ENCODE results near the gene UGGT2.

DNA sequence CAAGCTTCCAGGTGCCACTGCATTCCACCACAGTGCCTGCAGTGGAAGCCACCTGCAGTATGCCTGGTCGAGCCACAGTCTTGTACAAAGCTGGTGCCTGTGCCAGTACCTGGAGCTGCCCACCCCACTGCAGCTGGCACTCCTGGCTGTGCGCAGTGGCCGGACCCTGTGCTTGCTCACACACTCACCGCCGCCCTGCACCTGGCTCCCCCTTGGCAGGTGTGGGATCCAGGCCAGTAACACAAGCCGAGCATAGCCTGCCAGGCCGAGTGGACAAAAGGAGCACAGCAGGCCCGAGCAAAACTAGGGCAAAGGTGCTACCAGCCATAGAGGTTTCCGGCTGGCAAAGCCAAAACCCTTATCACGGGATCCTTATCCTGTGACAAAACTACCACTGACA, 18.5 kb downstream of the UGGT2 start:
- no peak for TF ChIP-seq POLR2A (IDR thresholded peaks at IDR 0.05; ENCODE audit: low read depth)
- TF ChIP-seq, protein P1, sequence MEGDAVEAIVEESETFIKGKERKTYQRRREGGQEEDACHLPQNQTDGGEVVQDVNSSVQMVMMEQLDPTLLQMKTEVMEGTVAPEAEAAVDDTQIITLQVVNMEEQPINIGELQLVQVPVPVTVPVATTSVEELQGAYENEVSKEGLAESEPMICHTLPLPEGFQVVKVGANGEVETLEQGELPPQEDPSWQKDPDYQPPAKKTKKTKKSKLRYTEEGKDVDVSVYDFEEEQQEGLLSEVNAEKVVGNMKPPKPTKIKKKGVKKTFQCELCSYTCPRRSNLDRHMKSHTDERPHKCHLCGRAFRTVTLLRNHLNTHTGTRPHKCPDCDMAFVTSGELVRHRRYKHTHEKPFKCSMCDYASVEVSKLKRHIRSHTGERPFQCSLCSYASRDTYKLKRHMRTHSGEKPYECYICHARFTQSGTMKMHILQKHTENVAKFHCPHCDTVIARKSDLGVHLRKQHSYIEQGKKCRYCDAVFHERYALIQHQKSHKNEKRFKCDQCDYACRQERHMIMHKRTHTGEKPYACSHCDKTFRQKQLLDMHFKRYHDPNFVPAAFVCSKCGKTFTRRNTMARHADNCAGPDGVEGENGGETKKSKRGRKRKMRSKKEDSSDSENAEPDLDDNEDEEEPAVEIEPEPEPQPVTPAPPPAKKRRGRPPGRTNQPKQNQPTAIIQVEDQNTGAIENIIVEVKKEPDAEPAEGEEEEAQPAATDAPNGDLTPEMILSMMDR (IDR thresholded peaks at IDR 0.05), result no peak
- TF ChIP-seq POLR2AphosphoS5 (IDR thresholded peaks at IDR 0.05), result no peak
- TF ChIP-seq EP300 (IDR thresholded peaks at IDR 0.05), result no peak

Data from esophagus muscularis mucosa (tissue), 4 donors.